H1 (cell line): ENCODE data around the gene NLK. TPM values are rescaled to one million over a fixed set of nuclear protein-coding genes. Genes with fewer than 3 reads are reported as not detected.

ENCODE experiments used
- CTCF ChIA-PET: fragments of 300-600 bp; sonication (Branson Sonifier 250); formaldehyde crosslinking; loops from one replicate; lab custom pipeline; 2021; ENCODE audit not compliant: partially characterized antibody; lab: Charles Lee
- POLR2A ChIA-PET: fragments of 300-600 bp; sonication (Branson Sonifier 250); formaldehyde crosslinking; loops from one replicate; lab custom pipeline; 2021; ENCODE audit warnings: inconsistent platforms; ENCODE audit not compliant: partially characterized antibody; lab: Charles Lee
- DNase-seq, 2 experiments: peaks; one replicate each; pipeline versions ENCODE4 v3.0.0 to v3.0.0-alpha.2; 2010 to 2022; ENCODE audit warnings: low spot score in 2 of 2, low read depth in 1 of 2, mixed read lengths in 1 of 2
- FAIRE-seq: peaks from 2 replicates; lab custom pipeline; 2011; peaks lifted over from hg19 to GRCh38; lab: Jason Lieb, UNC
- H2AFZ ChIP-seq: 2 replicates; pipeline ENCODE4 v1.8.1; 2012; ENCODE audit warnings: low read length, inconsistent platforms
- H2AK5ac ChIP-seq: 2 replicates; pipeline ENCODE4 v1.6.1; 2013; ENCODE audit warnings: low read depth, low read length
- H2BK120ac ChIP-seq: replicated peaks from 2 replicates; pipeline ENCODE3; 2013; ENCODE audit warnings: low read depth, low read length, inconsistent platforms
- H2BK12ac ChIP-seq: 2 replicates; pipeline ENCODE4 v1.6.1; 2013; ENCODE audit warnings: low read depth, low read length
- H2BK15ac ChIP-seq: 2 replicates; pipeline ENCODE4 v1.6.1; 2013; ENCODE audit warnings: low read length
- H2BK20ac ChIP-seq: 2 replicates; pipeline ENCODE4 v1.6.1; 2013; ENCODE audit warnings: low read length
- H2BK5ac ChIP-seq: 2 replicates; pipeline ENCODE4 v1.6.1; 2013; ENCODE audit warnings: low read depth, low read length
- H3K14ac ChIP-seq: 2 replicates; pipeline ENCODE4 v1.6.1; 2013; ENCODE audit warnings: inconsistent platforms; ENCODE audit not compliant: insufficient read length
- H3K18ac ChIP-seq: 2 replicates; pipeline ENCODE4 v1.6.1; 2013; ENCODE audit warnings: low read length; ENCODE audit errors: extremely low read depth
- H3K23ac ChIP-seq: 2 replicates; pipeline ENCODE4 v1.6.1; 2013; ENCODE audit warnings: inconsistent platforms; ENCODE audit not compliant: insufficient read length
- H3K23me2 ChIP-seq: 2 replicates; pipeline ENCODE4 v1.6.1; 2013; ENCODE audit warnings: low read depth, low read length
- H3K27ac ChIP-seq: 2 replicates; pipeline ENCODE4 v1.6.1; 2011; ENCODE audit warnings: low read depth, low read length, inconsistent platforms
- H3K27me3 ChIP-seq, 4 experiments: replicated peaks in 1 of 4; 1 replicate in 1 of 4; 2 replicates in 3 of 4; pipeline versions ENCODE4 v1.6.1 to v1.8.1; 2011 to 2013; ENCODE audit warnings: low read length in 3 of 4, mild to moderate bottlenecking in 3 of 4, inconsistent platforms in 2 of 4, mixed read lengths in 2 of 4, moderate library complexity in 1 of 4; ENCODE audit not compliant: control insufficient read depth in 3 of 4, insufficient read depth in 3 of 4; ENCODE audit errors: extremely low read depth in 1 of 4
- H3K36me3 ChIP-seq, 4 experiments: 2 replicates each; pipeline versions ENCODE4 v1.6.1 to v1.8.1; 2011 to 2013; ENCODE audit warnings: mild to moderate bottlenecking in 4 of 4, low read length in 3 of 4, moderate library complexity in 2 of 4, control low read depth in 1 of 4, inconsistent platforms in 1 of 4; ENCODE audit not compliant: insufficient read depth in 4 of 4, control insufficient read depth in 2 of 4
- H3K4ac ChIP-seq: replicated peaks from 2 replicates; pipeline ENCODE3; 2013; ENCODE audit warnings: low read length, low read depth, mixed read lengths, inconsistent platforms; ENCODE audit not compliant: insufficient read length
- H3K4me1 ChIP-seq, 4 experiments: replicated peaks in 1 of 4; 1 replicate in 1 of 4; 2 replicates in 3 of 4; pipeline versions ENCODE4 v1.6.1 to v1.8.1; 2011 to 2013; ENCODE audit warnings: low read length in 3 of 4, inconsistent platforms in 2 of 4, mixed read lengths in 1 of 4; ENCODE audit not compliant: insufficient read depth in 4 of 4, control insufficient read depth in 3 of 4
- H3K4me2 ChIP-seq, 2 experiments: 2 replicates each; pipeline versions ENCODE4 v1.6.1 to v1.8.1; 2011 to 2013; ENCODE audit warnings: low read depth in 2 of 2, low read length in 2 of 2, control low read depth in 1 of 2, inconsistent platforms in 1 of 2, mild to moderate bottlenecking in 1 of 2; ENCODE audit not compliant: insufficient read depth in 1 of 2
- H3K4me3 ChIP-seq, 4 experiments: fragments of 200-600, 300-600 bp in 1 of 4; sonication (generic), shearing (Covaris generic), sonication (Bioruptor Twin) in 1 of 4; 2 replicates each; pipeline versions ENCODE4 v1.5.1 to v1.8.1; 2011 to 2016; ENCODE audit warnings: low read length in 4 of 4, low read depth in 3 of 4, control low read depth in 2 of 4, inconsistent platforms in 2 of 4, mild to moderate bottlenecking in 2 of 4, mixed read lengths in 1 of 4, moderate library complexity in 1 of 4; ENCODE audit not compliant: insufficient read depth in 2 of 4; ENCODE audit errors: extremely low read depth in 1 of 4
- H3K56ac ChIP-seq: replicated peaks from 2 replicates; pipeline ENCODE3; 2013; ENCODE audit warnings: low read depth, mild to moderate bottlenecking, mixed read lengths, low read length, inconsistent platforms; ENCODE audit not compliant: insufficient read length
- H3K79me1 ChIP-seq: 2 replicates; pipeline ENCODE4 v1.6.1; 2013; ENCODE audit warnings: low read depth, low read length, control low read depth
- H3K79me2 ChIP-seq, 2 experiments: 2 replicates each; pipeline versions ENCODE4 v1.6.1 to v1.8.1; 2012 to 2013; ENCODE audit warnings: low read length in 2 of 2, mild to moderate bottlenecking in 2 of 2, inconsistent platforms in 1 of 2; ENCODE audit not compliant: insufficient read depth in 2 of 2, control insufficient read depth in 1 of 2
- H3K9ac ChIP-seq, 4 experiments: replicated peaks in 1 of 4; 1 replicate in 1 of 4; 2 replicates in 3 of 4; pipeline versions ENCODE4 v1.6.1 to v1.8.1; 2011 to 2013; ENCODE audit warnings: low read depth in 3 of 4, low read length in 3 of 4, control low read depth in 2 of 4, mild to moderate bottlenecking in 2 of 4, moderate library complexity in 2 of 4, inconsistent platforms in 1 of 4; ENCODE audit errors: extremely low read depth in 1 of 4
- H3K9me3 ChIP-seq, 2 experiments: 2 replicates each; pipeline versions ENCODE4 v1.6.1 to v1.8.1; 2012 to 2013; ENCODE audit warnings: mild to moderate bottlenecking in 2 of 2, moderate library complexity in 2 of 2, control low read depth in 1 of 2, inconsistent platforms in 1 of 2, low read depth in 1 of 2, low read length in 1 of 2, mixed read lengths in 1 of 2; ENCODE audit not compliant: insufficient read depth in 2 of 2
- H4K20me1 ChIP-seq, 2 experiments: replicated peaks in 1 of 2; 2 replicates each; pipeline versions ENCODE3 to v1.8.1; 2011 to 2013; ENCODE audit warnings: inconsistent platforms in 2 of 2, low read length in 2 of 2, mild to moderate bottlenecking in 1 of 2; ENCODE audit not compliant: insufficient read depth in 2 of 2, control insufficient read depth in 1 of 2
- H4K5ac ChIP-seq: 2 replicates; pipeline ENCODE4 v1.6.1; 2013; ENCODE audit warnings: low read length, low read depth, mixed read lengths, inconsistent platforms; ENCODE audit not compliant: insufficient read length
- H4K8ac ChIP-seq: 2 replicates; pipeline ENCODE4 v1.8.0; 2013; ENCODE audit warnings: mild to moderate bottlenecking, moderate library complexity, low read length, inconsistent platforms; ENCODE audit not compliant: insufficient read depth; ENCODE audit errors: extremely low read depth
- H4K91ac ChIP-seq: replicated peaks from 2 replicates; pipeline ENCODE3; 2013; ENCODE audit warnings: low read length, mixed read lengths, inconsistent platforms; ENCODE audit not compliant: insufficient read length
- ATF3 ChIP-seq: IDR thresholded peaks from 2 replicates; pipeline ENCODE4 v1.6.1; 2011; ENCODE audit warnings: low read depth, mild to moderate bottlenecking, low read length; ENCODE audit not compliant: insufficient read depth
- BRCA1 ChIP-seq: IDR thresholded peaks from 2 replicates; pipeline ENCODE4 v1.6.1; 2012; ENCODE audit warnings: low read depth, low read length, improper control_type of control experiment
- E2F6 ChIP-seq: IDR thresholded peaks from 2 replicates; pipeline ENCODE4 v1.6.1; 2012; ENCODE audit warnings: inconsistent platforms
- FOSL1 ChIP-seq: IDR thresholded peaks from 2 replicates; pipeline ENCODE4 v1.6.1; 2011; ENCODE audit warnings: mild to moderate bottlenecking, low read depth, low read length, moderate library complexity; ENCODE audit not compliant: insufficient read depth
- KDM5A ChIP-seq: fragments of 200-600 bp; IDR thresholded peaks from 2 replicates; pipeline ENCODE4 v1.7.1; 2012; ENCODE audit warnings: mild to moderate bottlenecking, low read length, inconsistent platforms, mixed read lengths
- NANOG ChIP-seq: IDR thresholded peaks from 2 replicates; pipeline ENCODE4 v1.6.1; 2011; ENCODE audit warnings: low read length, low read depth, mild to moderate bottlenecking, inconsistent platforms; ENCODE audit not compliant: insufficient read depth, poor library complexity, severe bottlenecking
- POLR2AphosphoS5 ChIP-seq: IDR thresholded peaks from 2 replicates; pipeline ENCODE4 v1.6.1; 2011; ENCODE audit warnings: low read depth, low read length
- RBBP5 ChIP-seq: IDR thresholded peaks from 2 replicates; pipeline ENCODE4 v1.7.1; 2012; ENCODE audit warnings: low read depth, mild to moderate bottlenecking, inconsistent platforms, low read length, moderate library complexity, borderline replicate concordance
- RFX5 ChIP-seq: IDR thresholded peaks from 2 replicates; pipeline ENCODE4 v1.6.1; 2011; ENCODE audit warnings: low read depth, low read length, improper control_type of control experiment, borderline replicate concordance
- SIN3A ChIP-seq, 2 experiments: IDR thresholded peaks in 1 of 2; conservative IDR thresholded peaks in 1 of 2; 2 replicates each; pipeline ENCODE4 v1.6.1; 2011 to 2012; ENCODE audit warnings: low read length in 2 of 2, improper control_type of control experiment in 1 of 2, low read depth in 1 of 2, mild to moderate bottlenecking in 1 of 2
- SP4 ChIP-seq: IDR thresholded peaks from 2 replicates; pipeline ENCODE4 v1.6.1; 2012; ENCODE audit warnings: low read length, inconsistent platforms
- TAF1 ChIP-seq: IDR thresholded peaks from 2 replicates; pipeline ENCODE4 v1.6.1; 2011; ENCODE audit warnings: mild to moderate bottlenecking, low read depth, low read length
- ZNF274 ChIP-seq: IDR thresholded peaks from 2 replicates; pipeline ENCODE4 v1.7.0; 2012; ENCODE audit warnings: low read length, borderline replicate concordance; ENCODE audit errors: extremely low read depth
- WGBS, 2 experiments: shearing (Covaris generic) in 1 of 2; methylation state at CpG; one replicate each; pipeline versions ENCODE4 v1.1.6 to v1.1.7; 2013 to 2015; ENCODE audit warnings: low lambda C conversion rate in 2 of 2, mixed read lengths in 2 of 2, inconsistent platforms in 1 of 2, low coverage in 1 of 2, missing lambda C conversion rate in 1 of 2; ENCODE audit not compliant: insufficient replicate concordance in 2 of 2, insufficient coverage in 1 of 2, insufficient read length in 1 of 2; ENCODE audit errors: extremely low coverage in 1 of 2, missing lambda C conversion rate in 1 of 2; 5-methylcytosine and 5-hydroxymethylcytosine counted together
- polyA plus RNA-seq, 7 experiments: library from polyadenylated mRNA; depleted of rRNA in 3 of 7; stranded (reverse) in 5 of 7; unstranded in 2 of 7; fragments of >200 nt in 5 of 7; fragments of 200-250 nt in 2 of 7; gene quantifications; 1 replicate in 5 of 7; 2 replicates in 1 of 7; 4 replicates in 1 of 7; pipeline versions ENCODE4 v1.2.1 to v1.2.3, GENCODE V29; 2011 to 2013; ENCODE audit warnings: missing spikeins in 2 of 7, mixed read lengths in 2 of 7
- total RNA-seq: library from RNA; stranded (reverse); fragmentation: NEBNext Ultra II Directional; extraction: Animal tissue kit (Norgen Biotek cat#: 25700); gene quantifications from 2 replicates; pipeline ENCODE4 v1.2.1, GENCODE V29; 2021

Gene NLK
- total and polyA plus RNA-seq, 2 of the 8 experiments (the other 6 are each of a cell fraction or from before 2014, with no cell fraction given) = 30.8 to 49.9 TPM

DNA sequence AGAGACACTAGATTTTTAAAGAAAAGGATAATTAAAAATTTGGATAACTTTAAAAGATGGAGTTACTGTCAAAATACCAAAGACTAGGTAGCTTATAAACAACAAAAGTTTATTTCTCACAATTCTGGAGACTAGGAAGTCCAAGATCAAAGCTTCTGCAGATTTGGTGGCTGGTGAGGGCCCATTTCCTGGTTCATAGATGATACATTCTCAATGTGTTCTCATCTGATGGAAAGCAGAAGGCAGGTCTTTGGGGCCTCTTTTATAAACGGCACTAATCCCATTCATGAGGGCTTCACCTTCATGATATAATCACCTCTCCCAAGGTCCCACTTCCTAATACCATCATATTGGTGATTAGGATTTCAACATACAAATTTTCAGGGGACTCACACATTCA, 33.7 kb downstream of the NLK start:
- no peak overlapping the region for H3K4me2 ChIP-seq
- H2AK5ac ChIP-seq = no peak overlapping the region
- no peaks in the 10 kb centered on the region for H3K36me3 ChIP-seq
- H2AFZ ChIP-seq = no peak overlapping the region
- peaks cover 6 to 7% of the 10 kb centered on the region in 2 experiments for H4K20me1 ChIP-seq
- no peak overlapping the region for H4K91ac ChIP-seq
- H4K5ac ChIP-seq = no peak overlapping the region
- no peak overlapping the region for H2BK120ac ChIP-seq
- no peak overlapping the region for H2BK20ac ChIP-seq
- FAIRE-seq = no peak
- no peak overlapping the region for H4K8ac ChIP-seq
- H3K18ac ChIP-seq = no peak overlapping the region
- H3K27me3 ChIP-seq = no peaks in the 10 kb centered on the region
- H3K4me1 ChIP-seq = peaks cover 0 to 4% (median 0%) of the 10 kb centered on the region in 4 experiments; a peak in 2 of 7 replicates
- peaks cover 8% of the 10 kb centered on the region; the same call in 1 of the 2 replicates for H3K79me1 ChIP-seq
- H2BK12ac ChIP-seq = no peak overlapping the region
- H3K27ac ChIP-seq = no peak overlapping the region
- H3K56ac ChIP-seq = no peak overlapping the region
- H3K23me2 ChIP-seq = no peaks in the 10 kb centered on the region
- WGBS, 2 experiments = 92% methylated on average over 1 of the region's 1 CpG; no CpG with 5 or more reads in 1 of the 2 experiments
- H2BK15ac ChIP-seq = no peak overlapping the region
- H3K23ac ChIP-seq = no peak overlapping the region
- no peak overlapping the region for H3K14ac ChIP-seq
- ChIA-PET CTCF (interaction anchor here (0.8 to 1.2 kb wide), 2 partner anchors 11 to 16 kb away, joined by 3 to 4 read pairs; no protein-coding TSS in a partner anchor), POLR2A (no interaction called here)
- H3K9ac ChIP-seq = no peak overlapping the region
- no peak overlapping the region for H2BK5ac ChIP-seq
- no peak overlapping the region for H3K4me3 ChIP-seq
- no peak overlapping the region for H3K4ac ChIP-seq
- H3K79me2 ChIP-seq = peaks cover 0 to 100% of the 10 kb centered on the region in 2 experiments; a peak in 2 of 4 replicates
- DNase-seq = no peak
- H3K9me3 ChIP-seq = no peaks in the 10 kb centered on the region
- no peak for TF ChIP-seq ZNF274
- no peak for TF ChIP-seq RFX5
- TF ChIP-seq SP4 = no peak
- TF ChIP-seq KDM5A = no peak
- no peak for TF ChIP-seq E2F6
- TF ChIP-seq POLR2AphosphoS5 = no peak
- TF ChIP-seq RBBP5 = no peak
- TF ChIP-seq FOSL1 = no peak
- no peak for TF ChIP-seq NANOG
- TF ChIP-seq ATF3 = no peak
- no peak for TF ChIP-seq SIN3A (conservative IDR thresholded peaks at IDR 0.05 in 1 of 2, IDR thresholded peaks at IDR 0.05 in 1 of 2; ENCODE audit: low read depth in 1 of 2, low read length in 2 of 2)
- TF ChIP-seq BRCA1 = no peak
- no peak for TF ChIP-seq TAF1
